SK-N-MC (cell line): ENCODE results near the gene ILKAP.

Experiments used
- EZH2 ChIP-seq: fragments of 200-600 bp; sonication (generic); IDR thresholded peaks from one replicate; pipeline ENCODE4 v1.6.1; 2017; ENCODE audit warnings: antibody characterized with exemption
- POLR2AphosphoS5 ChIP-seq: IDR thresholded peaks from 2 replicates; pipeline ENCODE4 v1.6.1; 2012; ENCODE audit warnings: mild to moderate bottlenecking, low read depth, low read length, borderline replicate concordance

DNA sequence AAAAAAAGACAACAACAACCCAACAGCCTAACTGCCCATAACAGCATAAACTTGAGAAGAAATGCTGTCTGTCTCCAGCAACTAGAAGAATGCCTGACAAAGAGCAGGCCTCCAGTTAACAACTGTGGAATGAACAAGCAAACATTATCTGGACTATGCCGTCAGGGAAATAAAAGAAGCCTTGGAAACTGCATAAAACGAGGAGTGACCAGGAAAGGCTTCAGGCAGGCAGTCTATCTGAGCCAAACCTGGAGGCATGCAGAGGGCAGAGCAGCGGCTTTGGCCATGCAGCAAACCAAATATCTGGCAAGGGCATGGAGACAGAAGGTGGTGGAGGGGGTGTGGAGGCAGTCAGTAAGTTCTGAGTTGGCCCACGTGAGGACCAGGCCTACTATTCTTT lies 25.2 kb upstream of the ILKAP start:
- TF ChIP-seq EZH2 (no peak), POLR2AphosphoS5 (no peak)
